Measurements from ENCODE around the gene AIF1.
A peak's percentile ranks its signal among the peaks of the same experiment; 100 is the strongest.

Gene AIF1

DNA sequence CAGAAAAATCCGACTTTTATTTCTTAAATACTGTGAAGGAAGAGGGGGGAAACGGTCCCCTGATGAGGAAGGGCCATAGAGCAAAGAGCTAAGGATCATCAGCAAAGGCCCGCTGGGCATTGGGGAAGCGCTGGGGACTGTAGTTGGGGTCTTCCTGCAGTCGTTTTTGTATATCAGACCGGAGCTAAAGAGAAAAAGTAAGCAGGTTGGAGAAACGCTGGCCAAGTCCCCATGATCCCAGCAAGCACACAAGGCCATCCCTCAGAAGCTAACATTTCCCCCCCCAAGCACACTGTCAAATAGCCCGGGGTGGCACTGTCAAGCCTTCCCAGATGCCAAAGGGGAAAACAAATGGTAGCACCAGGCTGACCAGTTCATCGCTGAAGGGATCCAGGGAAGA is 24.0 kb downstream of the AIF1 start:
- no peaks in the 10 kb centered on the region for H3K4me1 ChIP-seq (ENCODE audit: control insufficient read depth in 1 of 2, insufficient read depth in 1 of 2, low read depth in 1 of 2, low read length in 1 of 2)
- no peak overlapping the region for H3K4me3 ChIP-seq (ENCODE audit: low read depth in 1 of 2, low read length in 1 of 2)
- peak overlapping the region; percentile 31 for H3K27ac ChIP-seq
- peaks cover 4% of the 10 kb centered on the region for H3K9me3 ChIP-seq
- no peaks in the 10 kb centered on the region for H3K27me3 ChIP-seq
- no peak for TF ChIP-seq CTCF (IDR thresholded peaks at IDR 0.05)
- H3K36me3 ChIP-seq: peaks cover 99% of the 10 kb centered on the region

DNA sequence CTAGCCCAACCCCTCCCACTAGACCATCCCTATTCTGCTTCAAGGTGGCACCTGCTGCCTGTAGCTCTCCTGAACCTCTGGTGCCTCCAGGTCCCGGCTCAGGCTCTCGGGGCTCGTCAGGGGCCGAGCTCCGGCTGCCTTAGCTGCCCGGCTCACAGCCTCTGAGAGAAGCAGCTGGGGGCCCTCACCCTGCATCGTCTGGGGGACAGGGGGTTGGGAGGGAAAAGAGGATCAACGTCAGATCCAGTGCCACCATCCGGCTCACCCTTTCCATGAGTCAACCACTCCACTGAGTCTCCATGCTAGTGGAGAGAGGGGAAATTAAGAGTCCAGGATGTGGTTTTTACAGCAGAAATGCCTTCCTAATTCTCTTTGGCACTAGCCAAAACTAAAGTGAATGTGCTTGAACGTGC is 24.4 kb downstream of the AIF1 start:
- H3K4me3 ChIP-seq (ENCODE audit: low read depth in 1 of 2, low read length in 1 of 2): no peak overlapping the region
- peak overlapping the region; percentile 31 for H3K27ac ChIP-seq
- no peaks in the 10 kb centered on the region for H3K27me3 ChIP-seq

GRCh38 chr6:31640612-31641011 is 25.6 kb downstream of the AIF1 start:
- Histone ChIP-seq H3K4me1 (ENCODE audit: control insufficient read depth in 1 of 2, insufficient read depth in 1 of 2, low read depth in 1 of 2, low read length in 1 of 2) (no peaks in the 10 kb centered on the region), H3K27me3 (no peaks in the 10 kb centered on the region), H3K9me3 (peaks cover 4% of the 10 kb centered on the region), H3K36me3 (peaks cover 99% of the 10 kb centered on the region), H3K4me3 (ENCODE audit: low read depth in 1 of 2, low read length in 1 of 2) (no peak overlapping the region), H3K27ac (no peak overlapping the region)
- TF ChIP-seq CTCF (IDR thresholded peaks at IDR 0.05): no peak

More for the DNA sequence above, 24.4 kb downstream of the AIF1 start:
- Histone ChIP-seq H3K36me3 (peaks cover 99% of the 10 kb centered on the region), H3K9me3 (peaks cover 4% of the 10 kb centered on the region), H3K4me1 (ENCODE audit: control insufficient read depth in 1 of 2, insufficient read depth in 1 of 2, low read depth in 1 of 2, low read length in 1 of 2) (no peaks in the 10 kb centered on the region)
- no peak for TF ChIP-seq CTCF (IDR thresholded peaks at IDR 0.05)

DNA sequence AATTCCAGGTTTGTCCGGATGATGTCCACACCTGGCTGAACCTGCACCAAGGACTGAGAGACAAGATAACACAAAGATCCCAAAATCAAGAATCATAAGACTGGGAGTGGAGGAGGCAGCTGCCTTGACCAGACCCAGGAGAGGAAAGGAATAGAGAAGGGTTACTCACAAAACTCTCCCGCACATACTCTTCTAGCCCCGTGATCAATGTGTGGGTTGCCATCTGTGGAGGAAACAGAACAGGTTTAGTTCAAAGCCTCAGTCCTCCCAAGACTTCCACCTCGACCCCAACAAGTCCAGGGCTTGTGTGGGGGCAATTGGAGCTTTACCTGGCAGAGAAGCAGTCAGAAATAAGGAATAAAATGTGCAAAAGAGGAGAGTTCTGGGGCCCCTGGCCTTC is 26.3 kb downstream of the AIF1 start:
- H3K27ac ChIP-seq: peak overlapping the region; percentile 13
- H3K36me3 ChIP-seq: peaks cover 99% of the 10 kb centered on the region
- no peaks in the 10 kb centered on the region for H3K4me1 ChIP-seq (ENCODE audit: control insufficient read depth in 1 of 2, insufficient read depth in 1 of 2, low read depth in 1 of 2, low read length in 1 of 2)
- peaks cover 4% of the 10 kb centered on the region for H3K9me3 ChIP-seq
- no peak for TF ChIP-seq CTCF (IDR thresholded peaks at IDR 0.05)
- H3K4me3 ChIP-seq (ENCODE audit: low read depth in 1 of 2, low read length in 1 of 2): no peak overlapping the region
- no peaks in the 10 kb centered on the region for H3K27me3 ChIP-seq

DNA sequence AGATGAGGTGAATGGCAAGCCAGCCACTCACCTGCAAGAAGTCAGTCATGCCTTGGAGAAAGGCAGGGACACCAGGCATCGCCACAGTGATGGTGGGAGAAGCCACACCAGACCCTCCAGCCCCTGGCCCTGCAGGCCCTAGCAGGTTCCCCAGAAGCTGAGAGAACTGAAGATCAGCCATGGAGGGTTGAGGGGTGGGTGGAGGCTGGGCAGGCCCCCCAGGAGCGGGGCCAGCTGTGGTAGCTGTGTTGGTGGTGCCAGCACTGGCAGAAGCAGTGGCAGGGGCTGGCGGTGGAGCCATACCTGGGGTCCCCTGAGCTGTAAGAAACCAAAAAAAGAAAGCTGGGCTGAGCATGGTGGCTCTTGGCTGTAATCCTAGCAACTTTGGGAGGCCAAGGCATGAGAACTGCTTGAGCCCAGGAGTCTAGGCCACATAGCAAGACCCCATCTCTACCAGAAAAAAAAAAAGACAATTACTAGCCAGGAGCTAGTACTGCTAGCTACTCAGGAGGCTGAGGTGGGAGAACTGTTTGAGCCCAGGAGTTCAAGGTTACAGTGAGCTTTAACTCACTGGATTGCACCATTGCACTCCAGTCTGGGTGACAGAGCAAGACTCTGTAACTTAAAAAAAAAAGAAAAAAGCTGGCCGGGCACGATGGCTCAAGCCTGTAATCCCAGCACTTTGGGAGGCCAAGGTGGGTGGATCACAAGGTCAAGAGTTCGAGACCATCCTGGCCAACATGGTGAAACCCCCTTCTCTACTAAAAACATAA is 27.9 kb downstream of the AIF1 start:
- no peak for TF ChIP-seq CTCF (IDR thresholded peaks at IDR 0.05)
- Histone ChIP-seq H3K36me3 (peaks cover 98% of the 10 kb centered on the region), H3K27me3 (no peaks in the 10 kb centered on the region), H3K9me3 (no peaks in the 10 kb centered on the region), H3K27ac (no peak overlapping the region), H3K4me3 (ENCODE audit: low read depth in 1 of 2, low read length in 1 of 2) (no peak overlapping the region), H3K4me1 (ENCODE audit: control insufficient read depth in 1 of 2, insufficient read depth in 1 of 2, low read depth in 1 of 2, low read length in 1 of 2) (no peaks in the 10 kb centered on the region)
